ENCODE results near the gene RNU4-1. TPM values are rescaled to one million over a fixed set of nuclear protein-coding genes. Genes with fewer than 3 reads are reported as not detected.

The RNU4-1 gene
- total and polyA plus RNA-seq, 9 of the 15 experiments (the other 6 are each of a cell fraction or from before 2014, with no cell fraction given): under 0.01 to 19,719 (median 3,563) TPM; not detected in 4

DNA sequence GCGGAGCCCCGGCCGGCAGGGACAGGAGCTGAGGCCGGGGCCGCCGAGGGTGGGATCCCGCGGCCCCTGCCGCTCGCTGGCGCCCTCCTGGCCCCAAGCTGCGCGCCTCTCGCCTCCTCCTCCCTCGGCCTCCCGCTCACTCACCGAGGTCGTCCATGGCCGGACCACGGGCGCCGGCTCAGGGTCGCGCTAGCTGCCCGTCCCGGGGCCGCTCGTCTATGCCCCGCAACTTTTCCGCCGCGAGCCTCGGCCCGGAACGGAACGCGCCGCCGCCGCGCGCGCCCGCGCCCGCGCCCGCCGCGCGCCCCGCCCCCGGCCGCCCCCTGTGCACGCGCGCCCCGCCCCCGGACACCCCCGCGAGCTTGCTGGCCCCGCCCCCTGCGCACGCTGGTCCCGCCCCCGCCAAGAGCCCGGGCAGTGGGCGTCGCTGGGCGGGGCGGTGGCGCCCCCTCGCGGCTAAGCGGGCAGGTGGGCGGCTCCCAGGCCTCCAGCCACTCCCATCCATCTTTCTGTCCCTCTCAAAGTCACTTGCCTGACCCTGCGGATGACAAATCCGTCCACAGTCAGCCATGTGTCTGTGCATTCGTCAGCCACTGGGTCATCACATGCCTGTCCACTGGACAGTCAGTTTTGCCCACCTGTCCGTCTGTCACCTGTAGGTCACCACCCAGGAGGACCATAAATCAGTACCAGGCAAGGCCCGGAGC is 27.4 kb downstream of the RNU4-1 start, which contains the start of gene PXN (continued):
- TF ChIP-seq, protein P1, sequence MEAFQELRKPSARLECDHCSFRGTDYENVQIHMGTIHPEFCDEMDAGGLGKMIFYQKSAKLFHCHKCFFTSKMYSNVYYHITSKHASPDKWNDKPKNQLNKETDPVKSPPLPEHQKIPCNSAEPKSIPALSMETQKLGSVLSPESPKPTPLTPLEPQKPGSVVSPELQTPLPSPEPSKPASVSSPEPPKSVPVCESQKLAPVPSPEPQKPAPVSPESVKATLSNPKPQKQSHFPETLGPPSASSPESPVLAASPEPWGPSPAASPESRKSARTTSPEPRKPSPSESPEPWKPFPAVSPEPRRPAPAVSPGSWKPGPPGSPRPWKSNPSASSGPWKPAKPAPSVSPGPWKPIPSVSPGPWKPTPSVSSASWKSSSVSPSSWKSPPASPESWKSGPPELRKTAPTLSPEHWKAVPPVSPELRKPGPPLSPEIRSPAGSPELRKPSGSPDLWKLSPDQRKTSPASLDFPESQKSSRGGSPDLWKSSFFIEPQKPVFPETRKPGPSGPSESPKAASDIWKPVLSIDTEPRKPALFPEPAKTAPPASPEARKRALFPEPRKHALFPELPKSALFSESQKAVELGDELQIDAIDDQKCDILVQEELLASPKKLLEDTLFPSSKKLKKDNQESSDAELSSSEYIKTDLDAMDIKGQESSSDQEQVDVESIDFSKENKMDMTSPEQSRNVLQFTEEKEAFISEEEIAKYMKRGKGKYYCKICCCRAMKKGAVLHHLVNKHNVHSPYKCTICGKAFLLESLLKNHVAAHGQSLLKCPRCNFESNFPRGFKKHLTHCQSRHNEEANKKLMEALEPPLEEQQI (IDR thresholded peaks at IDR 0.05): no peak
- TF ChIP-seq, protein P2, sequence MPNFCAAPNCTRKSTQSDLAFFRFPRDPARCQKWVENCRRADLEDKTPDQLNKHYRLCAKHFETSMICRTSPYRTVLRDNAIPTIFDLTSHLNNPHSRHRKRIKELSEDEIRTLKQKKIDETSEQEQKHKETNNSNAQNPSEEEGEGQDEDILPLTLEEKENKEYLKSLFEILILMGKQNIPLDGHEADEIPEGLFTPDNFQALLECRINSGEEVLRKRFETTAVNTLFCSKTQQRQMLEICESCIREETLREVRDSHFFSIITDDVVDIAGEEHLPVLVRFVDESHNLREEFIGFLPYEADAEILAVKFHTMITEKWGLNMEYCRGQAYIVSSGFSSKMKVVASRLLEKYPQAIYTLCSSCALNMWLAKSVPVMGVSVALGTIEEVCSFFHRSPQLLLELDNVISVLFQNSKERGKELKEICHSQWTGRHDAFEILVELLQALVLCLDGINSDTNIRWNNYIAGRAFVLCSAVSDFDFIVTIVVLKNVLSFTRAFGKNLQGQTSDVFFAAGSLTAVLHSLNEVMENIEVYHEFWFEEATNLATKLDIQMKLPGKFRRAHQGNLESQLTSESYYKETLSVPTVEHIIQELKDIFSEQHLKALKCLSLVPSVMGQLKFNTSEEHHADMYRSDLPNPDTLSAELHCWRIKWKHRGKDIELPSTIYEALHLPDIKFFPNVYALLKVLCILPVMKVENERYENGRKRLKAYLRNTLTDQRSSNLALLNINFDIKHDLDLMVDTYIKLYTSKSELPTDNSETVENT (CRISPR knock-in tag; IDR thresholded peaks at IDR 0.05): peak; percentile 23; the same call in 1 of the 2 replicates
- TF ChIP-seq ATF1 (CRISPR knock-in tag; IDR thresholded peaks at IDR 0.05) (no peak), ATF1 (tag; IDR thresholded peaks at IDR 0.05) (peak; percentile 41; the same call in 1 of the 2 replicates), SP2 (IDR thresholded peaks at IDR 0.05; ENCODE audit: extremely low read depth, low read depth, low read length, poor library complexity, severe bottlenecking) (no peak), KDM5B (IDR thresholded peaks at IDR 0.05; ENCODE audit: insufficient replicate concordance, low read depth, low read length) (peak; percentile 57), KDM1A (IDR thresholded peaks at IDR 0.05) (no peak; a peak in 1 of 4 replicates), JUND (IDR thresholded peaks at IDR 0.05; ENCODE audit: borderline replicate concordance, low read depth, low read length) (no peak; the same call in 1 of the 2 replicates), JUND (tag; IDR thresholded peaks at IDR 0.05; ENCODE audit: borderline replicate concordance, low read depth, low read length) (peak; percentile 31; the same call in 1 of the 3 replicates), SLC30A9 (CRISPR knock-in tag; IDR thresholded peaks at IDR 0.05) (no peak; the same call in 1 of the 2 replicates), NFXL1 (CRISPR knock-in tag; IDR thresholded peaks at IDR 0.05) (no peak)
- TF ChIP-seq, protein P3, sequence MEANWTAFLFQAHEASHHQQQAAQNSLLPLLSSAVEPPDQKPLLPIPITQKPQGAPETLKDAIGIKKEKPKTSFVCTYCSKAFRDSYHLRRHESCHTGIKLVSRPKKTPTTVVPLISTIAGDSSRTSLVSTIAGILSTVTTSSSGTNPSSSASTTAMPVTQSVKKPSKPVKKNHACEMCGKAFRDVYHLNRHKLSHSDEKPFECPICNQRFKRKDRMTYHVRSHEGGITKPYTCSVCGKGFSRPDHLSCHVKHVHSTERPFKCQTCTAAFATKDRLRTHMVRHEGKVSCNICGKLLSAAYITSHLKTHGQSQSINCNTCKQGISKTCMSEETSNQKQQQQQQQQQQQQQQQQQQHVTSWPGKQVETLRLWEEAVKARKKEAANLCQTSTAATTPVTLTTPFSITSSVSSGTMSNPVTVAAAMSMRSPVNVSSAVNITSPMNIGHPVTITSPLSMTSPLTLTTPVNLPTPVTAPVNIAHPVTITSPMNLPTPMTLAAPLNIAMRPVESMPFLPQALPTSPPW (CRISPR knock-in tag; IDR thresholded peaks at IDR 0.05): peak; percentile 95
- TF ChIP-seq, protein P4, sequence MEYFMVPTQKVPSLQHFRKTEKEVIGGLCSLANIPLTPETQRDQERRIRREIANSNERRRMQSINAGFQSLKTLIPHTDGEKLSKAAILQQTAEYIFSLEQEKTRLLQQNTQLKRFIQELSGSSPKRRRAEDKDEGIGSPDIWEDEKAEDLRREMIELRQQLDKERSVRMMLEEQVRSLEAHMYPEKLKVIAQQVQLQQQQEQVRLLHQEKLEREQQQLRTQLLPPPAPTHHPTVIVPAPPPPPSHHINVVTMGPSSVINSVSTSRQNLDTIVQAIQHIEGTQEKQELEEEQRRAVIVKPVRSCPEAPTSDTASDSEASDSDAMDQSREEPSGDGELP (CRISPR knock-in tag; IDR thresholded peaks at IDR 0.05; ENCODE audit: borderline replicate concordance): peak; percentile 50; the same call in 1 of the 2 replicates
- TF ChIP-seq, protein P5, sequence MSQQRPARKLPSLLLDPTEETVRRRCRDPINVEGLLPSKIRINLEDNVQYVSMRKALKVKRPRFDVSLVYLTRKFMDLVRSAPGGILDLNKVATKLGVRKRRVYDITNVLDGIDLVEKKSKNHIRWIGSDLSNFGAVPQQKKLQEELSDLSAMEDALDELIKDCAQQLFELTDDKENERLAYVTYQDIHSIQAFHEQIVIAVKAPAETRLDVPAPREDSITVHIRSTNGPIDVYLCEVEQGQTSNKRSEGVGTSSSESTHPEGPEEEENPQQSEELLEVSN (IDR thresholded peaks at IDR 0.05; ENCODE audit: borderline replicate concordance in 1 of 2, extremely low read depth in 1 of 2, insufficient read depth in 1 of 2, insufficient read length in 1 of 2, low read depth in 1 of 2, low read length in 1 of 2, poor library complexity in 1 of 2, severe bottlenecking in 1 of 2): peak in 1 of 2 experiments; percentile 22
- TF ChIP-seq, protein P6, sequence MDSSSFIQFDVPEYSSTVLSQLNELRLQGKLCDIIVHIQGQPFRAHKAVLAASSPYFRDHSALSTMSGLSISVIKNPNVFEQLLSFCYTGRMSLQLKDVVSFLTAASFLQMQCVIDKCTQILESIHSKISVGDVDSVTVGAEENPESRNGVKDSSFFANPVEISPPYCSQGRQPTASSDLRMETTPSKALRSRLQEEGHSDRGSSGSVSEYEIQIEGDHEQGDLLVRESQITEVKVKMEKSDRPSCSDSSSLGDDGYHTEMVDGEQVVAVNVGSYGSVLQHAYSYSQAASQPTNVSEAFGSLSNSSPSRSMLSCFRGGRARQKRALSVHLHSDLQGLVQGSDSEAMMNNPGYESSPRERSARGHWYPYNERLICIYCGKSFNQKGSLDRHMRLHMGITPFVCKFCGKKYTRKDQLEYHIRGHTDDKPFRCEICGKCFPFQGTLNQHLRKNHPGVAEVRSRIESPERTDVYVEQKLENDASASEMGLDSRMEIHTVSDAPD (CRISPR knock-in tag; IDR thresholded peaks at IDR 0.05): no peak
